H1 (cell line): Measurements from ENCODE around the gene LRG1. TPM values are rescaled to one million over a fixed set of nuclear protein-coding genes. Genes with fewer than 3 reads are reported as not detected.

Source experiments
- CTCF ChIA-PET: fragments of 300-600 bp; sonication (Branson Sonifier 250); formaldehyde crosslinking; loops from one replicate; lab custom pipeline; 2021; ENCODE audit not compliant: partially characterized antibody; lab: Charles Lee
- POLR2A ChIA-PET: fragments of 300-600 bp; sonication (Branson Sonifier 250); formaldehyde crosslinking; loops from one replicate; lab custom pipeline; 2021; ENCODE audit warnings: inconsistent platforms; ENCODE audit not compliant: partially characterized antibody; lab: Charles Lee
- DNase-seq, 2 experiments: peaks; one replicate each; pipeline versions ENCODE4 v3.0.0 to v3.0.0-alpha.2; 2010 to 2022; ENCODE audit warnings: low spot score in 2 of 2, low read depth in 1 of 2, mixed read lengths in 1 of 2
- FAIRE-seq: peaks from 2 replicates; lab custom pipeline; 2011; peaks lifted over from hg19 to GRCh38; lab: Jason Lieb, UNC
- H2AFZ ChIP-seq: 2 replicates; pipeline ENCODE4 v1.8.1; 2012; ENCODE audit warnings: low read length, inconsistent platforms
- H2AK5ac ChIP-seq: 2 replicates; pipeline ENCODE4 v1.6.1; 2013; ENCODE audit warnings: low read depth, low read length
- H2BK120ac ChIP-seq: replicated peaks from 2 replicates; pipeline ENCODE3; 2013; ENCODE audit warnings: low read depth, low read length, inconsistent platforms
- H2BK12ac ChIP-seq: 2 replicates; pipeline ENCODE4 v1.6.1; 2013; ENCODE audit warnings: low read depth, low read length
- H2BK15ac ChIP-seq: 2 replicates; pipeline ENCODE4 v1.6.1; 2013; ENCODE audit warnings: low read length
- H2BK20ac ChIP-seq: 2 replicates; pipeline ENCODE4 v1.6.1; 2013; ENCODE audit warnings: low read length
- H2BK5ac ChIP-seq: 2 replicates; pipeline ENCODE4 v1.6.1; 2013; ENCODE audit warnings: low read depth, low read length
- H3K14ac ChIP-seq: 2 replicates; pipeline ENCODE4 v1.6.1; 2013; ENCODE audit warnings: inconsistent platforms; ENCODE audit not compliant: insufficient read length
- H3K18ac ChIP-seq: 2 replicates; pipeline ENCODE4 v1.6.1; 2013; ENCODE audit warnings: low read length; ENCODE audit errors: extremely low read depth
- H3K23ac ChIP-seq: 2 replicates; pipeline ENCODE4 v1.6.1; 2013; ENCODE audit warnings: inconsistent platforms; ENCODE audit not compliant: insufficient read length
- H3K23me2 ChIP-seq: 2 replicates; pipeline ENCODE4 v1.6.1; 2013; ENCODE audit warnings: low read depth, low read length
- H3K27ac ChIP-seq: 2 replicates; pipeline ENCODE4 v1.6.1; 2011; ENCODE audit warnings: low read depth, low read length, inconsistent platforms
- H3K27me3 ChIP-seq, 4 experiments: replicated peaks in 1 of 4; 1 replicate in 1 of 4; 2 replicates in 3 of 4; pipeline versions ENCODE4 v1.6.1 to v1.8.1; 2011 to 2013; ENCODE audit warnings: low read length in 3 of 4, mild to moderate bottlenecking in 3 of 4, inconsistent platforms in 2 of 4, mixed read lengths in 2 of 4, moderate library complexity in 1 of 4; ENCODE audit not compliant: control insufficient read depth in 3 of 4, insufficient read depth in 3 of 4; ENCODE audit errors: extremely low read depth in 1 of 4
- H3K36me3 ChIP-seq, 4 experiments: 2 replicates each; pipeline versions ENCODE4 v1.6.1 to v1.8.1; 2011 to 2013; ENCODE audit warnings: mild to moderate bottlenecking in 4 of 4, low read length in 3 of 4, moderate library complexity in 2 of 4, control low read depth in 1 of 4, inconsistent platforms in 1 of 4; ENCODE audit not compliant: insufficient read depth in 4 of 4, control insufficient read depth in 2 of 4
- H3K4ac ChIP-seq: replicated peaks from 2 replicates; pipeline ENCODE3; 2013; ENCODE audit warnings: low read length, low read depth, mixed read lengths, inconsistent platforms; ENCODE audit not compliant: insufficient read length
- H3K4me1 ChIP-seq, 4 experiments: replicated peaks in 1 of 4; 1 replicate in 1 of 4; 2 replicates in 3 of 4; pipeline versions ENCODE4 v1.6.1 to v1.8.1; 2011 to 2013; ENCODE audit warnings: low read length in 3 of 4, inconsistent platforms in 2 of 4, mixed read lengths in 1 of 4; ENCODE audit not compliant: insufficient read depth in 4 of 4, control insufficient read depth in 3 of 4
- H3K4me2 ChIP-seq, 2 experiments: 2 replicates each; pipeline versions ENCODE4 v1.6.1 to v1.8.1; 2011 to 2013; ENCODE audit warnings: low read depth in 2 of 2, low read length in 2 of 2, control low read depth in 1 of 2, inconsistent platforms in 1 of 2, mild to moderate bottlenecking in 1 of 2; ENCODE audit not compliant: insufficient read depth in 1 of 2
- H3K4me3 ChIP-seq, 4 experiments: fragments of 200-600, 300-600 bp in 1 of 4; sonication (generic), shearing (Covaris generic), sonication (Bioruptor Twin) in 1 of 4; 2 replicates each; pipeline versions ENCODE4 v1.5.1 to v1.8.1; 2011 to 2016; ENCODE audit warnings: low read length in 4 of 4, low read depth in 3 of 4, control low read depth in 2 of 4, inconsistent platforms in 2 of 4, mild to moderate bottlenecking in 2 of 4, mixed read lengths in 1 of 4, moderate library complexity in 1 of 4; ENCODE audit not compliant: insufficient read depth in 2 of 4; ENCODE audit errors: extremely low read depth in 1 of 4
- H3K56ac ChIP-seq: replicated peaks from 2 replicates; pipeline ENCODE3; 2013; ENCODE audit warnings: low read depth, mild to moderate bottlenecking, mixed read lengths, low read length, inconsistent platforms; ENCODE audit not compliant: insufficient read length
- H3K79me1 ChIP-seq: 2 replicates; pipeline ENCODE4 v1.6.1; 2013; ENCODE audit warnings: low read depth, low read length, control low read depth
- H3K79me2 ChIP-seq, 2 experiments: 2 replicates each; pipeline versions ENCODE4 v1.6.1 to v1.8.1; 2012 to 2013; ENCODE audit warnings: low read length in 2 of 2, mild to moderate bottlenecking in 2 of 2, inconsistent platforms in 1 of 2; ENCODE audit not compliant: insufficient read depth in 2 of 2, control insufficient read depth in 1 of 2
- H3K9ac ChIP-seq, 4 experiments: replicated peaks in 1 of 4; 1 replicate in 1 of 4; 2 replicates in 3 of 4; pipeline versions ENCODE4 v1.6.1 to v1.8.1; 2011 to 2013; ENCODE audit warnings: low read depth in 3 of 4, low read length in 3 of 4, control low read depth in 2 of 4, mild to moderate bottlenecking in 2 of 4, moderate library complexity in 2 of 4, inconsistent platforms in 1 of 4; ENCODE audit errors: extremely low read depth in 1 of 4
- H3K9me3 ChIP-seq, 2 experiments: 2 replicates each; pipeline versions ENCODE4 v1.6.1 to v1.8.1; 2012 to 2013; ENCODE audit warnings: mild to moderate bottlenecking in 2 of 2, moderate library complexity in 2 of 2, control low read depth in 1 of 2, inconsistent platforms in 1 of 2, low read depth in 1 of 2, low read length in 1 of 2, mixed read lengths in 1 of 2; ENCODE audit not compliant: insufficient read depth in 2 of 2
- H4K20me1 ChIP-seq, 2 experiments: replicated peaks in 1 of 2; 2 replicates each; pipeline versions ENCODE3 to v1.8.1; 2011 to 2013; ENCODE audit warnings: inconsistent platforms in 2 of 2, low read length in 2 of 2, mild to moderate bottlenecking in 1 of 2; ENCODE audit not compliant: insufficient read depth in 2 of 2, control insufficient read depth in 1 of 2
- H4K5ac ChIP-seq: 2 replicates; pipeline ENCODE4 v1.6.1; 2013; ENCODE audit warnings: low read length, low read depth, mixed read lengths, inconsistent platforms; ENCODE audit not compliant: insufficient read length
- H4K8ac ChIP-seq: 2 replicates; pipeline ENCODE4 v1.8.0; 2013; ENCODE audit warnings: mild to moderate bottlenecking, moderate library complexity, low read length, inconsistent platforms; ENCODE audit not compliant: insufficient read depth; ENCODE audit errors: extremely low read depth
- H4K91ac ChIP-seq: replicated peaks from 2 replicates; pipeline ENCODE3; 2013; ENCODE audit warnings: low read length, mixed read lengths, inconsistent platforms; ENCODE audit not compliant: insufficient read length
- CTCF ChIP-seq, 3 experiments: IDR thresholded peaks; 1 replicate in 2 of 3; 2 replicates in 1 of 3; pipeline versions ENCODE4 v1.5.1 to v1.6.1; 2011; ENCODE audit warnings: low read length in 3 of 3, mild to moderate bottlenecking in 3 of 3, inconsistent platforms in 2 of 3, low read depth in 1 of 3, moderate library complexity in 1 of 3; ENCODE audit not compliant: insufficient read depth in 1 of 3; ENCODE audit errors: control extremely low read depth in 1 of 3
- GABPA ChIP-seq: IDR thresholded peaks from 2 replicates; pipeline ENCODE4 v1.6.1; 2011; ENCODE audit warnings: mild to moderate bottlenecking, low read length, moderate library complexity, borderline replicate concordance; ENCODE audit not compliant: insufficient read depth
- KDM4A ChIP-seq: IDR thresholded peaks from one replicate; pipeline ENCODE4 v1.7.1; 2012; ENCODE audit warnings: low read depth, mild to moderate bottlenecking, moderate library complexity, low read length, inconsistent platforms; ENCODE audit not compliant: severe bottlenecking
- POLR2AphosphoS5 ChIP-seq: IDR thresholded peaks from 2 replicates; pipeline ENCODE4 v1.6.1; 2011; ENCODE audit warnings: low read depth, low read length
- RNF2 ChIP-seq: fragments of 200-900, 300-1000 bp; sonication (generic); IDR thresholded peaks from 2 replicates; pipeline ENCODE4 v1.7.1; 2016; ENCODE audit warnings: borderline replicate concordance, low read depth, mild to moderate bottlenecking, antibody characterized with exemption, low read length; ENCODE audit not compliant: poor library complexity, severe bottlenecking; ENCODE audit errors: missing control alignments
- SIN3A ChIP-seq, 2 experiments: IDR thresholded peaks in 1 of 2; conservative IDR thresholded peaks in 1 of 2; 2 replicates each; pipeline ENCODE4 v1.6.1; 2011 to 2012; ENCODE audit warnings: low read length in 2 of 2, improper control_type of control experiment in 1 of 2, low read depth in 1 of 2, mild to moderate bottlenecking in 1 of 2
- SP1 ChIP-seq: IDR thresholded peaks from 2 replicates; pipeline ENCODE4 v1.6.1; 2011; ENCODE audit warnings: low read depth, low read length
- WGBS, 2 experiments: shearing (Covaris generic) in 1 of 2; methylation state at CpG; one replicate each; pipeline versions ENCODE4 v1.1.6 to v1.1.7; 2013 to 2015; ENCODE audit warnings: low lambda C conversion rate in 2 of 2, mixed read lengths in 2 of 2, inconsistent platforms in 1 of 2, low coverage in 1 of 2, missing lambda C conversion rate in 1 of 2; ENCODE audit not compliant: insufficient replicate concordance in 2 of 2, insufficient coverage in 1 of 2, insufficient read length in 1 of 2; ENCODE audit errors: extremely low coverage in 1 of 2, missing lambda C conversion rate in 1 of 2; 5-methylcytosine and 5-hydroxymethylcytosine counted together
- polyA plus RNA-seq, 7 experiments: library from polyadenylated mRNA; depleted of rRNA in 3 of 7; stranded (reverse) in 5 of 7; unstranded in 2 of 7; fragments of >200 nt in 5 of 7; fragments of 200-250 nt in 2 of 7; gene quantifications; 1 replicate in 5 of 7; 2 replicates in 1 of 7; 4 replicates in 1 of 7; pipeline versions ENCODE4 v1.2.1 to v1.2.3, GENCODE V29; 2011 to 2013; ENCODE audit warnings: missing spikeins in 2 of 7, mixed read lengths in 2 of 7
- total RNA-seq: library from RNA; stranded (reverse); fragmentation: NEBNext Ultra II Directional; extraction: Animal tissue kit (Norgen Biotek cat#: 25700); gene quantifications from 2 replicates; pipeline ENCODE4 v1.2.1, GENCODE V29; 2021

The LRG1 gene
- total and polyA plus RNA-seq, 2 of the 8 experiments (the other 6 are each of a cell fraction or from before 2014, with no cell fraction given), result 0.48 to 0.79 TPM

DNA sequence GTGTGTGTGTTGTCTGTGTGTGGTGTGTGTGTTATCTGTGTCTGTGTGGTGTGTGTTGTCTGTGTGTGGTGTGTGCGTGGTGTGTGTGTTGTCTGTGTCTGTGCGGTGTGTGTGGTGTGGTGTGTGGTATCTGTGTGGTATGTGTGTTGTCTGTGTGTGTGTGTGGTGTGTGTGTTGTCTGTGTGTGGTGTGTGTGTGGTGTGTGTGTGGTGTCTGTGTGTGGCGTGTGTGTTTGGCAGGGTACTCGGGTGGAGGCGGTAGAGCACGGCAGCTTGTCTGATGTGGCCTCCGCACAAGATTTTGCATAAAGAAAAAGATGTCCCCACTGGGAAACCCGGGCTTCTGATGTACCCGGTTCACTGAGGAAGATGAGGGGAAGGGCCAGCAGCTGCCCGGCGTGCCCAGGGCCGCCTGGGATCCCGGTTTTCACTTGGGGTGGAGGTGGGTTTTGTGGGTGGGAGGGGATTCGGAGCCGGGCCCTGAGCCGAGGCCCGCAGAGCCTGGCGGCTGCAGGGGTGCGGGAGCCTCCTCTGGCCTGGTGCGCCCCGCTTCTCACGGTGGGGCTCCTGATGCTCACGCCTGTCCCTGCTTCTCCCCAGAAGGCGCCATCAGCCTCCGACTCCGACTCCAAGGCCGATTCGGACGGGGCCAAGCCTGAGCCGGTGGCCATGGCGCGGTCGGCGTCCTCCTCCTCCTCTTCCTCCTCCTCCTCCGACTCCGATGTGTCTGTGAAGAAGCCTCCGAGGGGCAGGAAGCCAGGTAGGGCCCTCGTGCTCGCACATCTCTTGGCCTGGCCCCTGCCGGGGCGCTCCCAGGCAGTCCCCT lies 46.5 kb downstream of the LRG1 start:
- H3K9ac ChIP-seq, result no peak overlapping the region
- no peak overlapping the region for H2BK12ac ChIP-seq
- no peak overlapping the region; the same call in 1 of the 2 replicates for H2AK5ac ChIP-seq
- no peak overlapping the region for H3K14ac ChIP-seq
- H3K23ac ChIP-seq, result no peak overlapping the region
- H3K4me1 ChIP-seq, result no peaks in the 10 kb centered on the region
- no peak overlapping the region for H4K91ac ChIP-seq
- no peak overlapping the region for H3K4ac ChIP-seq
- H3K18ac ChIP-seq, result no peak overlapping the region
- peaks cover 7 to 18% of the 10 kb centered on the region in 2 experiments for H4K20me1 ChIP-seq
- H2BK120ac ChIP-seq, result no peak overlapping the region
- no peak overlapping the region for H2BK20ac ChIP-seq
- H3K23me2 ChIP-seq, result peaks cover 10% of the 10 kb centered on the region; the same call in 1 of the 2 replicates
- peak overlapping the region; percentile 48; the same call in 1 of the 2 replicates for H2BK5ac ChIP-seq
- ChIA-PET CTCF (interaction anchor here (2.7 kb wide), 1 partner anchor 31 kb away, joined by 13 read pairs; no protein-coding TSS in a partner anchor), POLR2A (interaction anchor here (0.8 to 3.8 kb wide), 5 partner anchors 11 to 40 kb away, joined by 3 to 19 read pairs (median 3); partner anchors contain the start of gene UBXN6)
- no peak overlapping the region for H2AFZ ChIP-seq
- no peaks in the 10 kb centered on the region; a peak in 1 of 7 replicates for H3K27me3 ChIP-seq
- no peak overlapping the region for H3K27ac ChIP-seq
- 0 out of 4 replicates have a peak, but pooled peaks cover 0 to 3% of the 10 kb centered on the region in 2 experiments for H3K79me2 ChIP-seq
- H4K5ac ChIP-seq, result no peak overlapping the region
- peak overlapping the region; percentile 100 for H3K56ac ChIP-seq
- peaks cover 10 to 69% (median 53%) of the 10 kb centered on the region in 4 experiments for H3K36me3 ChIP-seq
- no peak for DNase-seq
- WGBS, 2 experiments, result 97% methylated on average over 18 of the region's 41 CpGs; no CpG with 5 or more reads in 1 of the 2 experiments
- H2BK15ac ChIP-seq, result no peak overlapping the region
- H3K4me2 ChIP-seq, result no peak overlapping the region
- FAIRE-seq, result no peak
- no peak overlapping the region for H3K4me3 ChIP-seq
- no peak overlapping the region for H4K8ac ChIP-seq
- H3K9me3 ChIP-seq, result no peaks in the 10 kb centered on the region
- H3K79me1 ChIP-seq, result peaks cover 6% of the 10 kb centered on the region
- no peak for TF ChIP-seq RNF2
- no peak for TF ChIP-seq SP1
- TF ChIP-seq CTCF (IDR thresholded peaks at IDR 0.05; ENCODE audit: control extremely low read depth in 1 of 3, insufficient read depth in 1 of 3, low read depth in 1 of 3, low read length in 3 of 3), result no peak
- TF ChIP-seq SIN3A (conservative IDR thresholded peaks at IDR 0.05 in 1 of 2, IDR thresholded peaks at IDR 0.05 in 1 of 2; ENCODE audit: low read depth in 1 of 2, low read length in 2 of 2), result no peak
- no peak for TF ChIP-seq KDM4A
- TF ChIP-seq GABPA, result no peak
- TF ChIP-seq POLR2AphosphoS5, result no peak
